ENCODE data around the gene MED27.

Gene MED27

GRCh38 chr9:132048201-132048600 lies 31.5 kb downstream of the MED27 start:
- intact Hi-C loops (cut with DNase I; ENCODE audit: low total_unique reads) = no loop called here
- Histone ChIP-seq H3K9me3 (no peaks in the 10 kb centered on the region), H3K4me1 (peaks cover 0 to 41% (median 4%) of the 10 kb centered on the region in 4 donors), H3K27me3 (no peaks in the 10 kb centered on the region), H3K27ac (no peak overlapping the region), H3K4me3 (no peak overlapping the region), H3K36me3 (no peaks in the 10 kb centered on the region)
- DNase-seq = no peak
- TF ChIP-seq, protein P1, sequence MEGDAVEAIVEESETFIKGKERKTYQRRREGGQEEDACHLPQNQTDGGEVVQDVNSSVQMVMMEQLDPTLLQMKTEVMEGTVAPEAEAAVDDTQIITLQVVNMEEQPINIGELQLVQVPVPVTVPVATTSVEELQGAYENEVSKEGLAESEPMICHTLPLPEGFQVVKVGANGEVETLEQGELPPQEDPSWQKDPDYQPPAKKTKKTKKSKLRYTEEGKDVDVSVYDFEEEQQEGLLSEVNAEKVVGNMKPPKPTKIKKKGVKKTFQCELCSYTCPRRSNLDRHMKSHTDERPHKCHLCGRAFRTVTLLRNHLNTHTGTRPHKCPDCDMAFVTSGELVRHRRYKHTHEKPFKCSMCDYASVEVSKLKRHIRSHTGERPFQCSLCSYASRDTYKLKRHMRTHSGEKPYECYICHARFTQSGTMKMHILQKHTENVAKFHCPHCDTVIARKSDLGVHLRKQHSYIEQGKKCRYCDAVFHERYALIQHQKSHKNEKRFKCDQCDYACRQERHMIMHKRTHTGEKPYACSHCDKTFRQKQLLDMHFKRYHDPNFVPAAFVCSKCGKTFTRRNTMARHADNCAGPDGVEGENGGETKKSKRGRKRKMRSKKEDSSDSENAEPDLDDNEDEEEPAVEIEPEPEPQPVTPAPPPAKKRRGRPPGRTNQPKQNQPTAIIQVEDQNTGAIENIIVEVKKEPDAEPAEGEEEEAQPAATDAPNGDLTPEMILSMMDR (IDR thresholded peaks at IDR 0.05) = no peak

- H3K27ac ChIP-seq = no peak overlapping the region
- H3K4me1 ChIP-seq = peaks cover 0 to 50% (median 4%) of the 10 kb centered on the region in 4 donors
- intact Hi-C loops (cut with DNase I; ENCODE audit: low total_unique reads) = no loop called here
- no peak overlapping the region for H3K4me3 ChIP-seq
- TF ChIP-seq, protein P1 (IDR thresholded peaks at IDR 0.05) = no peak
- no peaks in the 10 kb centered on the region for H3K27me3 ChIP-seq
- H3K9me3 ChIP-seq = no peaks in the 10 kb centered on the region
- no peak for DNase-seq
- no peaks in the 10 kb centered on the region for H3K36me3 ChIP-seq
Measured at GRCh38 chr9:132046456-132046855, 33.2 kb downstream of the MED27 start.

DNA sequence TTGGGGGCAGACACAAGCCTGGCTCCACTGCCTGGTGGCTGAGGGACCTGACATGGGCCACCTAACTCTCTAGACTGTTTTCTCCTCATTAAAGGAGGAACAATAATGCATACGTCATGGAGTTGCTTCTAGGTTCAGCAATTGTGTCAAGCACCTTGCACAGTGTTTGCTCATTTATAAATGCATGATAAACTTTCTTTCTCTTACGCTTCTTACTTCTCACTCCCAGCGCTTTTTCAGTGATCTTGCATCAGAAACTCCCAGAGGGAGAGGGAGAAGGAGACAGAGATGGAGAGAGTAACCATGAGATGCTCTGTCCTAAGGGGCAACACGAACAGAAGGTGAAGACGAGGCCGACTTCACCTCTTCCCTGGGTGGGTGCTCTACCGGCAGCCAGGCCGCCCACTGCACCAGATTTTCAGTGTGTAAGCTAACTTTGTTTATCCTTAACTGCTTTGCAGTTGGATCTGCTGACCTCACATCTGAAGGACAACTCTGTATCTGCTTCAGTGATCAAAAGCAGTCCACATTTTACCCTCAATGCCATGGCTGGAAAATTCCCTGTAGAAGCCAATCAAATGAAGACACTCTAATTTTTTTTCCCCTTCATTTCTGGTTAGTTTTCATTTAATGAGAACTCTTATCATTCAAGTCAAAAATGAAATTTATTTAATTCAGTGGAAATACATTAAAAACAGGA lies 35.3 kb downstream of the MED27 start:
- TF ChIP-seq, protein P1 (IDR thresholded peaks at IDR 0.05) = no peak

GRCh38 chr9:132043708-132044107 lies 36.0 kb downstream of the MED27 start:
- Histone ChIP-seq H3K4me3 (no peak overlapping the region), H3K27ac (no peak overlapping the region), H3K4me1 (peaks cover 0 to 31% (median 0%) of the 10 kb centered on the region in 4 donors), H3K9me3 (no peaks in the 10 kb centered on the region), H3K27me3 (no peaks in the 10 kb centered on the region), H3K36me3 (no peaks in the 10 kb centered on the region)
- intact Hi-C loops (cut with DNase I; ENCODE audit: low total_unique reads) = no loop called here
- TF ChIP-seq, protein P1 (IDR thresholded peaks at IDR 0.05) = no peak
- no peak for DNase-seq

More for the DNA sequence above, 35.3 kb downstream of the MED27 start:
- intact Hi-C loops (cut with DNase I; ENCODE audit: low total_unique reads) = no loop called here
- Histone ChIP-seq H3K27ac (no peak overlapping the region), H3K4me1 (peaks cover 0 to 37% (median 0%) of the 10 kb centered on the region in 4 donors), H3K27me3 (no peaks in the 10 kb centered on the region), H3K36me3 (no peaks in the 10 kb centered on the region), H3K9me3 (no peaks in the 10 kb centered on the region), H3K4me3 (no peak overlapping the region)
- DNase-seq = no peak

GRCh38 chr9:132042324-132042723 lies 37.3 kb downstream of the MED27 start:
- no peak overlapping the region for H3K27ac ChIP-seq
- intact Hi-C loops (cut with DNase I; ENCODE audit: low total_unique reads) = no loop called here
- H3K36me3 ChIP-seq = no peaks in the 10 kb centered on the region
- no peak for DNase-seq
- H3K27me3 ChIP-seq = no peaks in the 10 kb centered on the region
- TF ChIP-seq, protein P1 (IDR thresholded peaks at IDR 0.05) = no peak
- no peak overlapping the region for H3K4me3 ChIP-seq
- H3K9me3 ChIP-seq = no peaks in the 10 kb centered on the region
- peaks cover 0 to 24% (median 0%) of the 10 kb centered on the region in 4 donors for H3K4me1 ChIP-seq

All from tibial artery (tissue), 4 donors.